Raji (cell line): Measurements from ENCODE around the gene TSPEAR.

Experiments used
- POLR2A ChIP-seq: IDR thresholded peaks from 2 replicates; pipeline ENCODE4 v1.6.1; 2011; ENCODE audit warnings: low read depth, low read length, control low read depth; ENCODE audit not compliant: insufficient read depth

TSPEAR gene

GRCh38 chr21:44455524-44456213 is 255.7 kb downstream of the TSPEAR start:
- no peak for TF ChIP-seq POLR2A

DNA sequence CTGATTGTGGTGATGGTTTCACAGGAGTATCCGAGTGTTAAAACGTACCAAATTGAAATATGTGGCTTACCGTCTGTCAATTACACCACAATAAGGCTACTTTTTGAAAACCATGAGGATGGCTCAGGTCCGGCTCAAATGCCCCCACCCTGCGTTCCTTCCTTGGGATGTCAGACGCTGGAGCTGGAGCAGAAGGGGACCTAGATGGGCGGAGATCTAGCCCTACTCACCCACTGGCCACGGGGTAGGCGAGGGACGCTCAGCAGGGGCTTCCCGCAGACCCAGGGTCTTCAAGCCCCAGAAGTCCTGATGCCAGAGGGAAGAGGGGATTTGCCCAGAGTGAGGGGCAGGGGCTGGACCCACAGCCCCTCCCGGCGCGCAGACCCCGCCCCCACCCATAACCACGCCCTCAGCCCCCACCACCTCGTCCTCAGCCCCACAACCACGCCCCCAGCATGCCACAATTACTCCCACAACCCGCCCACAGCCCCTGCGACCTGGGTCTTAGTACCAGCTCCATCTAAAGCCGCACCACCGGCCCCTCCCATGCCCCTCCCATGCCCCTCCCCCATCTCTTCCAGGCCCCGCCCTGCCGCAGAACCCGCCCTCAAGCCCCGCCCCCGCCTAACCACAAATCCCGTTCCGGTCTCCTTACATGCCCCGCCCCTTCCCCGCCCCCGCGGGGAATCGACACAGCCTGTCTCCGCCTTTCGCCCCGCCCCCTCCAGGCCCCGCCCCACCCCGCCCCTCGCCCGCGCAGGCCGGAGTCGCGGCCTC is 256.4 kb downstream of the TSPEAR start, which contains the start of gene LRRC3:
Gene LRRC3, plus strand, starts transcription at position 764 of the 777 bp plus-strand sequence. CDS start 1,135 bp downstream, outside the sequence.
- TF ChIP-seq POLR2A, result no peak

DNA sequence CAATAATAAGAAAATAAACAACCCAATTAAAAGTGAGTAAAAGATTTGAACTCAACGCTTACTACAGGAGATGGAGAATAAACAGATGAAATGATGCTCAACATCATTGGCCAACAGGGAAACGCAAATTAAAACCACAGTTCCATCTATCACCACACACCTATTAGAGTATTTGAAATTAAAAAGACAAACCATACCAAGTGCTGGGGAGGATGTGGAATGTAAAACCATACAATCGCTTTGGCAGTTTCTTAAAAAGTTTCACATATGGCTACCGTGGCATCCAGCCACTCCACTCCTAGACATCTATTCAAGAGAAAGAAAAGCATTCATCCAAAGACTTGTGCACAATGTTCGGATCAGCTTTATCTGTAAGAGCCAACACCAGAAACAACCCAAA is 257.3 kb downstream of the TSPEAR start:
- no peak for TF ChIP-seq POLR2A

DNA sequence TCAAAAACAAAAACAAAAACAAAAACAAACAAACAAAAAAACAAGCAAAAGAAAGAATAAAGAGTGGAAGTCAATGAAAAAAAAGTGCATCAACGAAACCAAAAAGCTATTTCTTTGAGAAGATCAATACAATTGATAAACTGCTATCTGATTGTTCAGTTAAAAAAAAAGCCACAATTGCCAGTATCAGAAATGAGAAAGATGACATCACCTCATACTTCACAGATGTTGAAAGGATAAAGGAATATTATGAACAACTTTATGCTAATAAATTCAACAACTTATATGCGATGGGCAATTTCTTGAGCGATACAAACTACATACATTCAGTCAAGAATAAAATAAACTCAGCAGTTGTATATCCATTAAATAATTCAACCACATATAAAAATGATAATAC is 258.3 kb downstream of the TSPEAR start:
- no peak for TF ChIP-seq POLR2A

DNA sequence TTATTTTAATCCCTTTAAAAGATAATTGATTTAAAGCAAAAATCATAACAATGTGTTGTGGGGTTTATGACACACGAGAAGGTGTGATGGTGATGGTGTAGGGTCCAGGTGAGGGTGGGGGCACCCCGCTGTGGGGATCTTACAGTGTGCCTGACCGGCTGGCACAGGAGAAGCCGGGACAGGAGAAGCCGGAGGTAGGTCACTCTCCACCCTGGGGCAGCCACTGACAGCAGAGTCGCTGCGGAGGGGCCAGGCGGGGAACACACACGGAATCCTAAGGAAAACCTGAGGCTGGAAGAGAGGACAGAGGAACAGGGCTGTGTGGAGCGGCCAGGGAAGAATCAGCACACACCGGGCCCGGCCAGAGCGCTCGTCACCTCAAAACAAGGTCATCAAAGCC is 260.4 kb downstream of the TSPEAR start:
- no peak for TF ChIP-seq POLR2A

DNA sequence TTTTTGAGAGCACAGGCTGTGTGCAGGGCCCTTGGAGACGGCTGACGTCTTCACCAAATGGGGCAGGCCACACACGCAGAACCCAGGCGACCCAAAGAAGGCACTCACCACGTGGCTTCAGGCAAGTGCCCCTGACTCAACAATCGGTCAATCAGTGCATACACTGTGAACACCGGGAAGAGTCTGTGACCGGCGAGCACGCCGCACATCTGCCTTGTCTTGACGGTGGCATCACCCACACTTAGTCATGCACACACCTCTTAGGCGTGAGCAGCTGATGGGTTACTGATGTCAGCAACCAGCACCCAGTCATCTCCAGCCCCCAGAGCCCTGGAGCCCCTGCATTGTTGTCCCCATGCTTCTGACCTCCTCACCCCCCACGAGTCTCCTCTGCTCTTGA is 261.0 kb downstream of the TSPEAR start:
- TF ChIP-seq POLR2A, result no peak

DNA sequence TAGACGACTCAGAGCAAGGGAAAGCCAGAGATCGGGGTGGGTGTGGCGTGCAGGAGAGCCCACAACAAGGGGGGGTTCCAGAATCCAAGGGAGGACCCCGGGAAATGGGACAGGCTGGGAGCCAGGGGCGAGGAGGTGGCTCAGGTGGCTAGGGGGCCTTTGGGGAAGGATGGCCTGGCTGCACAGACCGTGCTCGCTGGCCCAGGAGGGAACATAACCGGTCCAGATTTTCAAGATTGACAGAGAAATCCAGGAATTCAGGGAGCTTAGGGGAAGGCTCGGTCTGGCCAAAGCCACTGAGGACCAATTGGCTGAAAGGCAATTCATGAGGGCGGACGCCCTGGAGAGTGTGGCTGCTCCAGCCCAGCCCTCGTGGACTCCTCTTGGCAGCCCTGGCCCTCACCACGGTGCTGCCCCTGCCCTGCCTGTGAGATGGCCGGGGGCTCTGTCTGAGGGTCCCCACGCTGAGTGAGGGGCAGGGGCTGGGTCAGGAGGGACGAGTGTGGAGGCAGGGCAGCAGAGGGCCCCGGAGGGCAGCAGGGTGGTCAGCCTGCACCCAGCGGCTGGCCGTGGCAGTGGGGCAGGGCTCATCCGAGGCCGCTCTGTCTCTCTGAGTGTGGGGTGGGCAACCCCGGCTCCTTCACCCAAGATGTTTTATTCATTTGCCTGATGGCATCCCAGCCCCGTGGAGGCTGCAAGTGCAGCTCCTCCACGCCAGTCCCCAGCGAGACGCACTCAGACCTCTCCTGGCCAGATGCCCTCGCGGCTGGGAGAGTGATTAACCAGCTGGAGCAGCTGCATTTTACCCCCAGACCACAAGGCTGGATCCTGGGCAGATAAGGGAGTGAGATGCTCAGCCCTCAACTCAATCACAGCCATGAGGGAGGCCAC is 261.7 kb downstream of the TSPEAR start:
- no peak for TF ChIP-seq POLR2A

DNA sequence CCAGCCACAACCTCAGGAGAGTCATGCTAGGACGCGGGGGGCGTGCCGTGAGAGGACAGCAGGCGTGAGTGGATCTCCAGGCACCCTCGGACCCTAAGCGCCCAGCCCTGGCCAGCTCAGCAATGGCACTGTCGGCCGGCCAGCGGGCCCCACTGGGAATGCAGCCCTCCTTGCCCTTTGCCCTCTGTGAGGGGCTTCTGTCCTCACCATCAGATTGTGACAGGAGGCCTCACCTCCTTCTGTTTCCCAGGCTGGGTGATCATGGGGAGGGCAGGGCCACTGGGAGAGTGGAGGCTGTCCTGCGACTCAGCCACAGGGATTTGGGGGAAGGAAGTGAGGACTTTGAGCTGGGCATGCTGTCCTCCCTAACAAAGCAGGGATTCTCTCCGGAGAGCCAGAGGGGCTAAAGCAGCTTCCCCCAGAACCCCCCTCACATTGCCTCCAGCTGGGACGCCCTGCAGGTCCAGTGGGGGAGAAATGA is 262.7 kb downstream of the TSPEAR start:
- TF ChIP-seq POLR2A, result no peak
